Smooth muscle cell of the brain vasculature (primary cell): Measurements from ENCODE around the gene SOBP.

Experiments
- DNase-seq: peaks from one replicate; pipeline ENCODE4 v3.0.0-alpha.2; 2012; ENCODE audit warnings: low read depth, low spot score

Gene SOBP

DNA sequence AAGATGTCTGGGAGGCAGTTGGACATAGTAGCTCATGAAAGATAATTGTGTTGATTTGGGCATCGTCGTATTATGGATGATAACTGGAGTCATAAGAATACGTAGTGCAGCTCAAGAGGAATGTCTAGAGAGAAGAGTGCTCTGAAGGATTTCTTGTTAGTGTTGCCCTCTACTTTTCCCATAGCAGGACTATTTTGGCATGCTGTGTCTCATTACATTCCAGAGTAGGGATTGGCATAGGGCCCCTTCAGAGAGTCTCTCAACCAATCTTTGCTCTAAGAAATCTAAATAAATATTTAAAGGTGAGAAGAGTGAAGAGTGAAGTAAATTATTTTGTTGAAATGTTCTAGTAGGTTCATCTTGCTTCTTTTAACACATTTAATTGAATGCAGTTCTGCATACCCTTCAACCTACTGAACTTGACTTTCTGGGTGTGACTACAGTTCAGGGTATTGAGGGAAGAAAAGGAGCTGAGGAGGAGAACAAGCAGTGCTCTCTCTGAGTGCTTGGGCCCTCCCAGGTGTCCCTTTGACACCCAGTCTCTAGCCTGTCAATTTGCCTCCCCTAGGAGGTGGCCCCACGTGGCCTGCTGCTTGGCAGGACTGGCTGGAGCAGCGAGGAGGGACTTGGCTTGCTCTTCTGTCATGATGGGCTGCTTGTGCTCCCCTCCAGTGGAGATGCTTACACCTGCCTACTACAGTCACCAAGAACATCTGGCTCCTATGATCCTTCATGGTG lies 33.3 kb downstream of the SOBP start:
- DNase-seq = no peak

DNA sequence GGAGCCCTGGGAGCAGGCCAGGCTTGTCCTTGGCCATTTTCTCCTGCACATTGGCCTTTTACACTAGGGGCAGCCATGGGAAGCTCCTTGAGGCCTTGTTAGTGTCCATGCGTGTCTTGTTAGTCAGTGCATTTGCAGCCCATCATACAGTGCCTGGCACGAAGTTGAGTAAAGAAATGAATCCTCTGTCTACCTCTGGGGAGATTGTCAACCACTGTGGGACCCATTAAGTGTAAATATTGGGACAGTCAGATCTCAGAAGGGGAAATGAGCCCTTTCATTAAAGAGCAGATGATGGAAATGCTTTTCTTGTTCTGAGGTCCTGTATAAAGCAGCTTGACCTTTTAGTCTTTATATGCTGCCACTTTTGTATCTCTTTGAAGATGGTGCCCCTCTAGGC lies 33.9 kb downstream of the SOBP start:
- DNase-seq = no peak

DNA sequence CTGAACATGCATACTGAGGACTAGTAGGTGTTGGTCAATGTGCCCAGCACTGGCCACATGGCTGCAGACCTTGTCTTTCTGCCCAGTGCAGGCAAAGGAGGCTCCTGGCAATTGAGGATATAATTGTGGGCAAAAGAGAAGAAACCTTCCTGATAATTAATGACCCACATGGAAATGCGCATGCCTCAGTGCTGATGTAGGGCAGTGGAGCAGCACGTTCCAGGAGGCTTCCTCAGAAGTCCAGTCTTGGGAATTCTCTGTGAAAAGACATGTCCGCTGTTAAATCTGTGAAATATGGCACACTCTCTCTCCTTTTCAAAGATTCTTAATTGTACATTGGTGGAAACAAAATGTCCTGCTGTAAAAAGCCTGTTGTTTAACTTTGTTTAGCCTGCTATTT lies 34.7 kb downstream of the SOBP start:
- DNase-seq = no peak

DNA sequence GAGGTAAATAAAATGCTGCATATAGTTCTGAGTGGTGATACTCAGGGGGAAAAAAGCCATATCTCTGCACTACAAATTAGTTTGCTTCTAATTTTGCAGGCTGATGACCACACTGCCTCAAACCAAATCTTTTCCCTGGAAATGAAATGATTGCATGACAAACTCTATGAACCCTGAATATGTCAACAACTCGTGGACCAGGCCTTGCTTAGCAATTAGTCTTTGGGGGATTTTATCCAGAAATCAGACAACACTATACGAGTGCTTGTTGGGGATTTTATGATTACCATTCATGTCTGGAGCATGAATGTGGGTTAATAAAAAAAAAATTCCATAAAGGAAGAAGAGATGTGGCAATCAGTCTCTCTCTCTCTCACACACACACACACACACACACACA lies 42.0 kb downstream of the SOBP start:
- no peak for DNase-seq

DNA sequence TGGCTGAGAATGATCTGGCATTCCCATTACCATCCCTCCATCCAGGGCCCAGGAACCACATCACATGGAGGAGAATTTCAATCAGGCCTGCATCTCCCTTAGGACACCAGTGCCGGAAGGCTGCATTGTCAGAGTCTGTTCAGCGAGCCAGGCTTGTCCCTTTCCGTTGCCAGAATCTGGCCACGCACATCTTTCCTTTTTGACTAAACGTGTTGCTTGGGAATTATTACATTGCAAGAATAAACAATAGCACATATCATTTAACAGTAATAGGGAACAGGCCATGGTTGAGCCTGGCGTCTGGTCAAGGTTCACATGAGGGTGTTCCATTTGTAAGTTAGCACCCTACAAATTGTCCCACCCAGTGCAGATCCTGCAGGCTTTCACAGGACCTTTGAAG lies 42.8 kb downstream of the SOBP start:
- DNase-seq = no peak

DNA sequence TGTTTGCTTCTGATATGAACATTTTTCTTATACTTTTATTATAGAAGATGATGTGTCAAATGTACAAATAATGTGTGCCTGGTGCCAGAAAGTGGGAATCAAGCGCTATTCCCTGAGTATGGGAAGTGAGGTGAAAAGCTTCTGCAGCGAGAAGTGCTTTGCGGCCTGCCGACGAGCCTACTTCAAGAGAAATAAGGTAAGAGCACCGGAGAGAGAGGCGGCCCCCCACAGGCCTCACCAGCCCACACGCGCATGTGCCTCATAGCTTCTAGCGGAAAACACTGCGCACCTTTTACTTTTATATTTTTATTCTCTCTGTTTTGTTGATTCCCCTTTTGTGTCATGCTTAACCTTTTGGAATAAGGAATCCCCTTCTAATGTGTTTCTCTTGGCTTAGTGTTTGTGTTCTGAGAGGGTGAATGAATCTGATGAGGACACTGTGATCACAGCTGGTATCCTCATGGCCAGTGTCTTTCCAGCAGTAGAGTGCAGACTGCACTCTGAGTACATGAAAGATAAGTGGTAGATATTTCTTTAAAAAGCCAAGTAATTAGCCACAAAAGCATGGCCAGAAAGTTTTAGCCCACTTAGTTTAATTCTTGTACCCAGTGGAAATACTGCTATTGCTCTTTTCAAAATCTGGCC lies 43.6 kb downstream of the SOBP start:
- DNase-seq = no peak

DNA sequence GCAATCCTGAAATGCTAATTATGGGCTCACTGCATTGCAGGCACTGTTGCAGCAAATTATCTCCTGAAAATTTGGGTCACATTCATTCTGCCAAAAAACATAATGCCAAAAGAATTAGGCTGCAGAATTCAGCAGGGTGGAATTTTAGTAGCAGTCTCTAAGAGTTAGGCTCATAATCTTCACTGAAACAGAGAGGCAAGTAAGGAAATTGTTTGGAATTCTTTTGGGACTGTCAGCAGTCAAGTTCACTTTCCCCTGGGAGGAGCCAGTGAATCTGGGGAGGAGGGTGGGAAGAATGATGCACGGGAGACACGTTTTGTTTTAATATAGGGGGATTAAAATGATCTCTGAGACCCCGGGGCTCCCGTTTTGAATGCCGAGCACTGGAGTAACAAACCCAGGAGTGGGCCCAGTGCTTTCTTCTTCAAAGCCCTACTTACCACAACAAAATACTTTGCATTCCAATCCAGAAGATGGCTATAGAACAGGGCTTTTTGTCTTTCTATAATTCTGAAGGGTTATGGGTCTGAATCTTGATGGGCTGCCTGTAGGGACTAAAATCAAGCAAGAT lies 44.7 kb downstream of the SOBP start:
- DNase-seq = no peak

DNA sequence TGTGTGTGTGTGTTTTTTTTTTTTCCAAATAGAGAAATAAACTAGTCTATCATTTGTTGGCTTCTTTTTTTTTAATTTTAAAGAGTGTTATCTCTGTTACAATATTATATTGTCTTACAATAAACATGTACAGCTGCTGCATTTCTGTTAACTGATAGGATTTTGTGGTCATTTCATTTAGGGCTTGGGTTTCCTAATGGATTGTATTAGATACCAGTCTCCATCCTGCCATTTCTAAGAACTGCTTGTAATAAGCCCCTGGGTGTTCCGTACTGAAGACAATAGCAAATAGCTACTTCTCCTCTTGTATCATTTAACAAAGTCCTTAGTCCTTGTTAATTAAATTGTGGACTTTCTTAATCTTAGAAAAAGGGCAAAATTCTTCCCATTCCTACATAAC lies 45.7 kb downstream of the SOBP start:
- DNase-seq = no peak

DNA sequence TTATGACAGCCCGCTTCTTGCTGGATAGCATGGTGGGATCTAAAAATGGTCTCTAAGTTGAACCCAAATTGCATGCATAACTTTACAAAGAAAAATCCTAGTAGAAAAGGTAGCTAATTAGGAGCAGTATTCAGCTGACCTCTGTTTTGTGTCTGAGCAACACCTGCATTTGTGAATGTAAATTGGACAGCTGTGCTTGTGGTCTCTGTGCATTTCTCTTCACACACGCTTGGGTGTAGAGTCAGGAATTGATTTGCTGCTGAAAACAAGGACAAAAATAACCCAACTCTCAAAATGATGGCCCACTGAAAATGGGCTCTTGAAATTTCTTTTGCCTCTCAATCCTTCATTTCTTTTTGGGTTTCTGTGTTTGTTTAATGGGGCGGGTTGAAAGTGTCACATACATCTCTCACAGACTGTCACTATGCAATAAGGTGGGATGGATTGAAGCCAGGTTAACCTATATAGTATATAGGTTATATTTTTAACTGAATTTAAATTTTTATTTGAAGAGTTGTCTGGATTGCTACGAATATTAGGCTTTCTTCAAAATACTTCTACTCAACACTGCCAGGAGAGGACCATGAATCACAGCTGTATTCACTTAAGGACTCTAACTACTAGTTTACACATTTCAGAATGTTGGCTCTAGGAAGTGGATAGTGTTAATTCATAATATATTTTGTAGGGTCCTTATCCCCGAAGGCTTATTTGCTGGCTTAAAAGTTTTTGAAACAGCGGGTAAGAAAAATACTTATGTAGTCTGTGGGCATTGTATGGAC lies 46.5 kb downstream of the SOBP start:
- DNase-seq = no peak

DNA sequence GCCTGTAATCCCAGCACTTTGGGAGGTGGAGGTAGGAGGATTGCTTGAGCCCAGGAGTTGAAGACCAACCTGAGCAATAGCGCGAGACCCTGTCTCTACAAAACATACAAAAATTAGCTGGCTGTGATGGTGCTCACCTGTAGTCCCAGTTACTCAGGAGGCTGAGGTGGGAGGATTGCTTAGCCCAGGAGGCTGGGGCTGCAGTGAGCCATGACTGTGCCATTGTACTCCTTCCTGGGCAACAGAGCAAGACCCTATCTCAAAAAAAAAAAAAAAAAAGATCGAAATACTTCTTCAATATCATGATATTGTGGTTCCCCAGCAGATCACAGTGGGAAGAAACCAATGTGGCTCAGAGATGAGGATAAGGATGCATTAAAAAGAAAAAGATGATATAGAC lies 47.6 kb downstream of the SOBP start:
- no peak for DNase-seq

DNA sequence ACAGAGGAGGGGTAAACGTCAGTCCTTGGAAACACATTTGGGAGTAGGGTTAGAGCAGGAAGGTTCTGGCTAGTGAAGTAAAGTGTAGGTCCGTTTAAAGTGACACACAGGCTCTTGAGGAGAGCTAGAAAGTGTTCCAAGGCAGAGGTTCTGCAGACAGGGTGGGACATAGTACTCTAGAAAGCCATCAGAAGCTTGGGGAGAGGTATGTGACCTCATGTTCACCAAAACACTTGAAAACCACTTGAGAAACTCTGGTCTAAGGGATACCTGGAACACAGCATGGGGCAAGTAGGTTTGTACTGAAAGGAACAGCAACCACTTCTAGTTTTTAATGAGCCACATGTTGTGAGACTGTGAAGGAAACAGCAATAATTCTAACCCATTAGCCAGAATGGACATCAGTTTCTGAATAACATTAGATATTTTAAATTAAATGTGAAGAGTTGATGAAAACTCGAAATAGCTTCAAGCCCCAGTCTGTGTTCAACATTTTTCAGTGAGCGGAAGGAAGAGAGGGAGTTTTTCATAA lies 49.0 kb downstream of the SOBP start:
- no peak for DNase-seq

DNA sequence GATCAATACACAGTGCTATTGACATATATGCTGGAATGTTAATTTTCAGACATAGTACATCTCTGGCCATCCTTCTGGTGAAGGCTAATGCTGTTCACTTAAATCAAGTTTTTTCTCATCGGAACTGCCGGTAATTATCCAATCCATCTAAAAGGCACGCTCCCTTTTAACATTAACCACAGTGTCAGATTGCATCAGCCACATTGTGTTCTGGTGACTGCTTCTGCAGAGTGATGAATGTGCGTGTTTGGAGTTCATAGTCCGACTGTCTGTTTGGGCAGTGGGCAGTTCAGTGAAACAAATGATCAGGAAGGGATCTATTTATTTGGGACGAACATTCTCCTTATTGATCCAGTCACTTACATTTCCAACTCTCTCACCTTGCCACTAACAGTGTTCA lies 49.5 kb downstream of the SOBP start:
- DNase-seq = no peak

DNA sequence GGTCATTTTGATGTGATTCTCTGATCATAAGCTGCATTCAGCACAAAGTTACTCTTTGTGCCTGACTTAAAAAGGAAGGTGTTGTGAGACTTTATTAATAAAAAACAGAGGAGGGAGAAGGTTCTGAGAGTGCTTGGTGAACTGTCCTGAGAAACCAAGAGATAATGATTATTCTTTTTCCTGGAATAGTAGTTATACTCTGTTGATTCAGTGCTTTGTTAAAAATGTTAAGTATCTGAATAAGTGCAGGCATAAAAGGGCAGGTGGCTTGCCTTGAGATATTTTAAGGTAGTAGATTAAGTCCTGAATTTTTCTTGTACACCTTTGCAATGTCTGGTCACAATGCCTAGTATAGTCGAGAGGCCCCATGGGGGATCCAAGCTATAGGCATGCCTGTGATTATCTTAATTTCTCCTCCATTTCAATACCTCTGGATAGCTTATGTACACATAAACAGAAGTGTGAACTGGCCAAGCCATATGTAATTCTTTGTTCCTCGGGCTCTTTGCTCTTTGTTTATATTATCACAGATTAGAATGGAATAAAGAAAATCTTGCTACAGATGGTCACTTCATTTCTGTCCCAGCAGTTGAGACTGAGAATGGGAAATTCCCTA lies 50.0 kb downstream of the SOBP start:
- DNase-seq = no peak

DNA sequence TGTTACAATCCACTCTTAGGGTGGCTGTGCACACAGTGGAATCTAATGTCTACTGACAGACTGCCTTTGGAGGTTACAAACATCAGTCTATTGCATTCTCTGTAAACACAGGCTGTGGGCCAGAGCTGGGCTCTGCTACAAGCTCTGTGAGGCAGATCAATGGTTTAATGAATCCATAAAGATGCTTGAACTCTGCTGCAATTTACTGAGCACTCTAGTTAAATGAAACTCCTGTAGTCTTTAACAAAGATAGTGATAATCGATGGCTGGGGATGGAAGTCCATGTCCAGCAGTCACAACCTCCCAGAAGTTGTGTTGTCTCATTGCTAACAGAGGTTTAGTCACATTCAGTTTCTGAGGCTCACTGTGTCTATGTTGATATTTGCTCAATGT lies 50.5 kb downstream of the SOBP start:
- DNase-seq = no peak

DNA sequence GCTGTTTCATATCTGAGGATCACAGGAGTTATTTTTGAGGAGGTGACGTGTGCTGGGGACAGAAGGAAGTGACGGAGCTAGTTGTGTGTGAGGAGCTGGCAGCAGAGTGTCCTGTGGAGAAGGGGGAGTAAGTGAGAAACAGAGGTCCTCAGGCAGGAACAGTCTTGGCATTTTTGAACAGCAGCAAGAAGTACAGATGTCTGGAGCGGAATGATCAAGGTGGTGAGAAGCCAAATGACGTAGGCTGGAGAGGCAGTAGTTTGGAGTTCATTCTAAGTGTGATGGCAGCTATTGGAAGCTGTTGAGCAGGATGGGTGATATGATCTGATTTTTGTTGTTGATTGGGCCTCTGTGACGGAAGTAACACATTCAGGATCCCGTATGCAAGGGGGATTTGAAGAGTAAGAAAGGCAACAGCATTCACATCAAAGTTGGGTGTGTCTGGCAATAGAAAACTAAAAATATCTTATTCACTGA lies 52.3 kb downstream of the SOBP start:
- no peak for DNase-seq

DNA sequence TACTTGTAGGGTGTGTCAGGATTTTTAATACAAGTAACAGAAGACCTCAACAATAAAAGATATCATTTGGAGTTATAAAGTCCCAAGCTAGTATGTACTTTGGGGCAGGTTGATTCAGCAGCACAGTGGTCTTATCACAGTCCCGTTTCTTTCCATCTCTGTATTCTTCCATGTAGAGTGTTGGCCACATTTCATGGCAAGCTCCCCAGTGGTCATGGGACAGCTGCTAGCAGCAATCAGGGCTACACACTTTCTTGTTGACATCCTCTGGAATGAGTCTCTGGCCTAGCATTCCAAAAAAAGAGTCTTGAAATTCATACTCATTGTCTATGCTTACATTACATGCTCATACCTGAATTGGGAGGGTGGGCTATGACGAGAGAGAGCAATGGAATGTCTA lies 53.2 kb downstream of the SOBP start:
- DNase-seq = no peak

DNA sequence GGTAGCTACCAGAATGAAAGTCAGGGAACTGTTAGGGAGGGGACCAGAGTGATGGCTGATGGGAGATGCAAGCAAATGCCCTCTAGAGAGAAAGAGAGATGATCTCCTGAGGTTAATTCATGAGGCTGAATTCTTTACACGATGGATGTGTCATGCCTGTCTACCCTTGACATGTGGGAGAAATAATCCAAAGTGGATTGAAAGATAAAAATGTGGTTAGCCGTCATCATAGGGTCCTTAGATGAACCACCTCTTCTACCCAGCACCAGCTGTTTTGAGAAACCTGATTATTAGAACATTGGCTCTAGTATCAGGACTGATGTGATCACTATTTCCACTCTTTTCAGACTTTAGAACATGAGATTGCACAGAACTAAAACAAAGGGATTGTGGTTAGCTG lies 53.6 kb downstream of the SOBP start:
- no peak for DNase-seq

DNA sequence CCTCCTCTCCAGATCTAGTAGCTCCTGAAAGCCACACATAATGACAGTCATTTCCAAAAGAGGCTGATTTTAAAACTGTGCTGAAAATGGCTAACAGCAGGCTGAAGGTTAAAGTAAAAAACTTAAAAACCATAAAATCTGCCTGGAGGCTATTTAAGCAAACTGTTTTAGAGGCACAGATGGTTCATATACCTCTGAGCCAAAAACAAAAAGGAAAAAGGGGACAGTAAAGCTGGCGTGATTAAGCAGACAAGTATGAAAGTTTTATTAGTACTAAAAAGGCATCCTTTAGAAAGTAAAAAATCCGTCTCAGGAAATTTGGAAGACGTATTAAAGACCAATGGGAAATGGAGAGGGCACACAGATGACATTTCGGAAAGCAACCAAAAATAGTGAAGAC lies 55.8 kb downstream of the SOBP start:
- no peak for DNase-seq

DNA sequence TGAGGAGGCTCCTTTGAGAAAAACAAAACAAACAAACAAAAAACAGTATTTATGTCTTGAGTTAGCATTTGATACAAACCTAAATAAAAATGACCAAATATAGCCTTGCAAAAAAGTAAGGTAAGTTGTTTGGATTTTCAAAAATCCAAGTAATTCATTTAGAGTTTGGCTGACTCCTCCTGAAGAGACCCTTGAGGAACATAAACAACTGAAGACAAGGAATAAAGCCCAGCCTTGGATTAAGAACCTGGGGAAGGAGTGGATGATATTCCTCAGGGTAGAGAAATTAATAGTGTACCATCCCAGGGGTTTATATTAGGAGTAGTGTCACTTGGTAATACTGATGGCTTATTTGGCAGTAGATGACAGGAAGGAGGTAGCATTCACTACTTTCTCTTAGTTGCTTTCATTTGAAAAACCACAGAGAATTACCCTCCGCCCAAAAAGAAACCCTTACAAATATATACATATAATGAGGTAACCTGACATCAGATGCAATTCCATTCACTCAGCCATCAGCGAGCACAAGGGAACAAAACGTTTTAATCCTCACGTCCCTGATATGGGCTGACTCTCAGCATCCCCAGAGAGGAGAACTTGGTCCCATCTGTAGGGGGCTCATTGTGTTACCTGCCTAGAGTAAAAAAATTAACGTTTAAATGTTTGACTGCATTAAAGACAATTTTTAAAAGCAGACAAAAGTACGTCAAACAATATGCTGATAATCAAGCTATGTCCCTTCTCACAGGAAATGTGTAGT lies 57.0 kb downstream of the SOBP start:
- no peak for DNase-seq

DNA sequence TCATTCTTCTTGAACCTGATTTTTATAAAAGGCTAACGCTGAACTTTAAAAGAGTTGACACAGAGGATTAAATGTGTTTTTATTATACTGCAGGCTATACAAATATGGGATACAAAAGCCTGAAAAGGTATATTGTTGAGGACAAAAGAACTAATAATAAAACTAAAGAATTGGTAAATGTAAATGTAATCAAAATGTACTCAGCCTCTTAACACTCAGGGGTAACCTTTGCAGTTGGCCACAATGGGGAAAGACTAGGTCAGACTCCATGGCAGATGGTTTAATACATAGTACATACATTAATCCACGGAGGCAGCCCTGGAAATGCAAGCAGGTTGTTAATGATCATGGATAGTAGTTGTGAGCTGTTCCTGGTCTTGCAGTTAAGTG lies 57.5 kb downstream of the SOBP start:
- DNase-seq = no peak

DNA sequence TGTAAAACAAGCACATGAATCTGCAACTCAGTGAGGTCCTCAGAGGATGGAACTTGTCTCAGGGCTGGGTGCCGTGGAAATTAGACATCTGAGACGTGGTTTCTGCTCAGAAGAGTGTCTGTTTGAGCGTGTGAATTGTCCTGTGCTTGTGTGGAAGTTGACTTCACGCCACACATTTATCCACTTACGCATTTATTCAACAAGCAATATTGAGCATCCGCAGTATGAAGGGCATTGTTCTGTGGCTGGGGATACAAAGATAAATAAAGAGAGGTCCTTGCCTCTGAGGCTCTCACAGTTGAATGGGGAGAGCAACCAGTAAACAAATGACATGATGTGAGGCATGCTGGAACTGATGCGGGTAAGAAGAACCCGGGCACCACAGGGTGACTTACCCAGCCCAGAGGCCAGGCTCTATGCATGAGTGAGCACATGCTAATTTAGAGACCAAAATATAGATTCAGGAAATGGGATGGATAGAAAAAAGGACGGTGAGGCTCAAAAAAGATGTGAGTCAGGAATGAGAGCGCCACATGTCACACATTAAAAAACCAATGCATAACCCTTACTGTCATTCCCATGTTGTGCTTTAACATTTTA lies 60.4 kb downstream of the SOBP start:
- no peak for DNase-seq
